NCI-H1436 (cell line): ENCODE results near the gene GRM8.

Experiments
- DNase-seq: peaks from one replicate; lab custom pipeline; 2025; lab: John Stamatoyannopoulos, UW

The GRM8 gene

DNA sequence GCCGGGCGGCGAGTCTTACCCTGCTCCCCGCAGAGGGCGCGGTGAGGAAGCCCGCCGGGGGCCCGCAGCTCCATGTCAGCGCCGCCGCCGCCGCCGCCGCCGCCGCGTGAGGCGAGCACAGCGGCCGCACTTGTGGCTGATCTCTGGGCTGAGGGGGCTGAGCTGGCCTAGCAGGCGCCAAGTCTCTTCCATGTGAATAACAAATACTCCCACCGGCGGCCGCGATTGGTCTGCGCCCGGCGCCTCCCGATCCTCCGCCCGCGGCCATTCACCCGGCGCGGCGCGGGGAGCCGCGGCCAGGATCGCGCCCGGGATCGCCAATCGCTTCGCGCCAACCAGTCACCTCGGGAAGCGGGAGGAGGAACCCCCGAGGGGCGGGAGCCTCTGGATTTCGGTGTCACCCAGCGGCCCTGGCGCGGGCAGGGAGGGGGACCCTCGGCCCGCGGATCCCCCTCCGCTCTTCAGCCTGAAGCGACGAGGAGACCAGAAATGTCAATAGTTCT lies at the start of gene GRM8:
GRM8 (minus strand) TSS at position 164 of the 503 bp plus-strand sequence.
- peak; percentile 59 for DNase-seq

DNA sequence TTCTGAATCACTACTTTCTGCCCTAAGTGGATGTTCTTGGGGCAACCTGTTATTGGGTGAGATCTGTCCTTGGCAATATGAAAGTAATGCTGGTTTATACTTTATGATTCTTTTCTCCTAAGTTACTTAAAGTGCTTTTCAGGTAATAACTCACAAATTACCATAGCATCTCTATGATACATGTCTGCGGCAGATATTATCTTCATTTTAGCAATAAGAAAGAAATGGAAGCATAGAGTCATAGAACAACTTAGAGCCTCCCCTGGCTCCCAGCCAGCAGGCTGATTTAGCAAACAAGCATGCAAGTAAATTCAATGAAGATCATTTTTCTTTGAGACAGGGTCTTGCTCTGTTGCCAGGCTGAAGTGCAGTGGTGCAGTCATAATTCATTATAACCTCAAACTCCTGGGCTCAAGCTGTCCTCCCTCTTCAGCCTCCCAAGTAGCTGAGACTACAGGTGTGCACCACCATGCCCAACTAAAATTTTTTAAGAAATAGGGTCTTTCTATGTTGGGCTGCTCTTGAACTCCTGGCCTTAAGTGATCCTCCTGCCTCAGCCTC lies 38.1 kb upstream of the GRM8 start:
- no peak for DNase-seq

DNA sequence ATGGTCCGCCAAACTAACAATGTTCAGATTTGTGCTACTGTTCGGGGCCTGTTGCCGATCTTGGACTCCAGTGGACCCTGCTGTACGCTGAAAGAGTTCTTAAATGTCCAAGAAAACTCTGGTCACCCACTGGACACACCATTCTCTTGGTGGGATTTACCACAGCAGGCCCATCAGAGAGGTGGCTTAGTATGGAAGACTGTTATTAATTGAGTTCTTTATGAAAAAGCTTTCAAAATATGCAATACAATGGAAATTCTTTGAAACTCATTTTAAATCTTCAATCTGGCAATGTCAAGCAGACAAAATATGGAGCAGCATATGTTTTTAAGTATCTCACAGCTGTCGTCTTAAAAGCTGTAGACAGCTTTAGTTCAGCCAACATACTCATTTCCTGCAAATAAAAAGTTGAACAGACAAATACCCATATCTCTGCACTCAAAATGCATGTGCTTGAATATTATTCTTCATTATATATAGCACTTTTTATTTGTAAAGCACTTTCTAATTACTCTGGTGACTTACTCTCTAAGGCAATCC lies 37.4 kb upstream of the GRM8 start:
- no peak for DNase-seq

DNA sequence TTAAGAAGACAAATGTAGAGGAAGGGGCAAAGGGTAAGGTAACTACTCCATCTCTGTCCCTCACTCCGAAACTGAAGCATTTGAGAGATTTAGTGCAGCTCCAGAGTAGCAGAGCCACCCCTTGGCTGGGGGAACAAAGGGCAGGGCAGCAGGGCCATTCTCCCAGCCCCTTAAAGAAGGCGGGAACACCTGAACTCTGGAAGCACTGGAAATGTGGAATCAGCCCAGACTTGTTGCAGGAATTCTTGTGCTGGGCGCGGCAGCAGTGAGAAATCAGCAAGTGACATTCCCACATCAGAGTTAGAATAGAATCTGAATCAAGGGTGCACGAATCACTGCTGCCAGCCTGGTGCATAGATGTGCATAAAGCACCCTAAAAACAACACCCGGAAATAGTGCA lies 34.4 kb upstream of the GRM8 start:
- no peak for DNase-seq

DNA sequence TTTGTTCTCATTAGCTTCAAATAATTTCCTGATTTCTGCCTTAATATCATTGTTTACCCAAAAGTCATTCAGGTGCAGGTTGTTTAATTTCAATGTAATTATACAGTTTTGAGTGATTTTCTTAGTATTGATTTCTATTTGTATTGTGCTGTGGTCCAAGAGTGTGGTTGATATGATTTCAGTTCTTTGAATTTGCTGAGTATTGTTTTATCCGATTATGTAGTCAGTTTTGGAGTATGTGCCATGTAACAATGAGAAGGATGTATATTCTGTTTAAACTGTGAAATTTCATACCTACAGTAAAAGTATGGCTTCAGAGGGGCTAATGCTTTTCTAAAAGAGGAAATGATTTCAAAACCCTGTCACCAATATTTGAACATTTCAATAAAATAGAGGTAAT lies 17.4 kb upstream of the GRM8 start:
- DNase-seq, result no peak

DNA sequence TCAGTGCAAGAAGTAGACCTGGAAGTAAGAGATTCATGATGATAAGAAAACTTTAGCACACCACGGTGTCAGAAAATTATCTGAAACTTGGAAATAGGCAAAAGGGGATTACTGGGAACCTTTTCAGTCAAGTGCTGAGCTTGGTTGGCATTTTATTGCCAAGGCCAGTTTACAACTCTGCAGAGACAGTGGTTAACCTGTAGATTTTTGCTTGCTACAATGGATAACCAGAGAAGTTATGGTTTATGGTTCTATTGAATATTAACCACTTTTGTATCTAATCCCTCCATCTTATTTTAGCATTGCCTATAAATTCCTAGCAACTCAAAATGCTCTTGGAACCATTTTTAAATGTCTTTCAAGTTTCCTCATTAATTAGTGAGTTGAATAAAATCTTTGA lies 13.3 kb upstream of the GRM8 start:
- no peak for DNase-seq

DNA sequence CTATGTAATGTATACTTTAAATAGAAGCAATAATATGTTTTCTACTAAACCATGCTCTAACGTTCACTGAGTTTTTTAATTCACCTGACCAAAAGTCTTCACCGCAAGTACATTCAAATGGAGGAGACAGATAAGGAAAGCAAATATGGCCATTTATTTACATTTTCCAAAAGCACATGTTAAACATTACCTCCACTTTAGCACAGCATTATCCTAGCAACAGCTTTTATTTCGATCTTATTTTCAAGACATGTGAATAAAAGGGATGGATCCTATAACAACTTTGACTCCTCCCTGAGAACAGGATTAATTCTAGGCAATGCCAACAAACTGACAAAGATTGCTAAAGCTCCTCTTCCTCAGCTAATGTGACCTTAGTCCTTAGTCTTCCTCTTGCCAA lies 11.5 kb upstream of the GRM8 start:
- no peak for DNase-seq

DNA sequence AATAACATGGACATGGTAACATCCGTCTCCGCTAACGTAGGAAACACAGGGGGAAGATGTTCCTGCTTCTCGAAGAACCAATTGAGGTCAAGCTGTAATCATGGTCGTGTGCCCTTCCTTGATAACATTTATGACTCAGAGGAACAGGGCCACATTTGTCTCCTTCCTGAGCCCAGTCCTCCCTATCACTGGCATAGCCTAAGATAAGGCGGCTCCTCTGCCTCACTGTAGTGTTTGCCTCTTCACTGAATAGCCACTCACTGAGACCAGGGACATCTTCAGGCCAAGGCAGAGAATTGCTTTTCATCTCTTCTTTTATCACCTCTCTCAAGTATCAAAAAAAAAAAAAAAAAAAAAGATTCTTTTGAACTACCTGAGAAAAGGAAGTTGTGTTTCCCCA lies 5.4 kb upstream of the GRM8 start:
- DNase-seq, result no peak

DNA sequence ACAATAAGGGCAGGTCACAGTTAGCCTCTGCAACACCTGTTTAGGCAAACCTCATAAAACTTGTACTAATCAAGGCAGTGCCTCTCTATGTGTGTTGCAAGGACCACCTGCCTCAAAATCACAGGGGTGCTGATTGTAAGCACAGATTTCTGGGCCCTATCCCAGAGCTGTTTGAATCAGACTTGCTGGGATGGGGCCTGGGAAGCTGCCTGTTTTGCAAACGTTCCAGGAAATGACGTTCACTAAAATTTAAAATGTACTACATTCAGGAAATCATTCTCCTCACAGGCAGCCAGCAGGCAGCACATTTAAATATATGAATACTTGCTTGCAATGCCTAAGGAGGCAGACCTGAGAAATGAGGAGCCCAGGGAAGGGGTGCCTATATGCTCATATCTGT lies 4.3 kb upstream of the GRM8 start:
- DNase-seq, result no peak

DNA sequence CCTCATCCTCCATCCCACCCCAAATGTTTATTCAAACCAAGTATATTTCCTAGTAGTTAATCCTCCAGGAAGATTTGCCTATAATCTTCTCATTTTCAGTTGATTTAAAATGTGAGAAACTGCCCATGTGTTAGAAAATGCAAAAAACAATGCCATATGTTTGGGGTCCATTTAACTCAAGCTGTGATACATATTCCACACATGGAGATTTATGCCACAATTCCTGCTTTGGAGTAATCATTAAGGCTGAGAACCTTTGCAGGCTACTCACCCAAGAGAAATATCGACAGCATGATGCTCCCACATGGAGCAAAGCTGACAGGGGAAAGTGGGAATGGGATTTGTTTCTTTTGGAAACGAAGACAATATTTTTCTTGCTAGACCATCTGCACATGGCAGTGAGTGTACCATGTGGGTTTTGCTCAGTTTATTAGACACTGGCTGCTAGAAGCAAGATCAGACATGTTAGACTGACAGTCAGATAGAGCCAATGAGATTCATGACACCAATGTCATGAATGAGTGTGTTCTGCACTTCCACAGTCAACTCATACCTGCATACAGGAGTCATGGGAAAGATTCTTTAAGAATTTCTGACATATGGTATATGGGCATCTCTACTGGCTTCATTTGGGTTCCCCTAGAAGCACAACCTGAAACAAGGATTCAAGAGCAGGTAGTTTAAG lies 3.4 kb upstream of the GRM8 start:
- DNase-seq, result no peak

DNA sequence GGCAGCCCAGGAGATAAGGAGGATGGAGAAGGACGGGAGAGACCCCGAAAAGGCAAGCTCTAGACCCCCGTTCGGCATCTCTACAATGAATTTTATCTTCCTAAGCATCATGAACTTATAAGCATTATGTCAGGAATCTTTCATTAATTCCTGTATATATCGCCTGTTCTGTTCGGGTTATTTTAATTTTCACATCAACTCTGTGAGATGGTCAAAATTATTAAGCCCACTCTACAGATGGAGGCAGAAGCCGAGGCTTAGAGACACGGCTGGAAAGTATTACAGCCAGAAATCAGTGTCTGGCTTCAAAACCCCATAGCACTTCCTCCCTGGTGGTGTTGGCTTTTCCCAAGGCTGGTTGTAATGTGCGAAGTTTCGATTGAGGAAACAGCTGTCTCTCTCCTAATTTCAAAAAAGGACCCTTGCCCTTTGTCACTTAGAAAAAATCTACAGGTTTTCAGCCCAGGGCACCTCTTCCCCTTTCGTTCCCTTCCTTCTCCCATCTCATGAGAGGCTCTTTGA lies 1.5 kb upstream of the GRM8 start:
- no peak for DNase-seq

DNA sequence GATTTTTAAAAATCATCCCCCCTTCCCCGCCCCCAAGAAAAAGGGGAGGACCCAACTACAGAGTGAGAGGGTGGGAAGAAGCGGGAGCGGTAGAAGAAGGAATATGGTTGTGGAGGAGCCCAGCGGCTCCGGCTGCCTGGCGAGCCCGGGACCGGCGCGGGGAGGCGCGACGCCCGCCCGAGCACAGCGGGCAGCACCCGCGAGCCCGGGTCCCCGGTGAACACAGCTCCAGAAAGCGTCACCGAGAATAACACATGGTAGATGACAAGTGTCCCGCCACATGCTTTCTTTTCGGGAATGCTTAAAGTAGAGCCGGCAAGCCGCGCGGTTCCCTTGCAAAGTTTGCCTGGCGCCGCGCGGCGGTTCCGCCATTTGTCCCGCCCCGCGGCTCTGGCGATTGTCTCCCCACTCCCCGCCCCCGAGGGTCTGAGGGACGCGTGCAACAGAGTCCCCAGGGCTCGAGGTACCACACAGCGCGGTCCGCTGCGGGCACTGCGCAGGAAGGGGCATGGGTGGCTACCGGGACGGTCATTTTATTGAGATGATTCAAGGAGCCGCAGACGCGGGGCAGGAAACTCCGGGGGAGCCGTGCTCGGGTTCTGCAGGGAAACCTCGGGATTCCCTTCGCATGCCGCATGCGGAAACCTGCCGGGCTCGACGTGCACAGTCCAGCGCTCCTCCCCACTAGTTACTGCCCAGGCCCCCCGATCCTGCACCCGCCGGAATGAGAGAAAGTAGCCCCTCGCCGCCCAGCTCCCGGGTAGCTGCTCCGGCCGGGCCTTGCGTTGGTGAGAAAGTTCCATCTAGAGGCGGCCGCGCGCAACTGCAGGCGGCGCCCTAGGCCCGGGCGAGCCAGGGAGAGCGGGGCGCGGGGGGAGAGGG lies 781 bp upstream of the GRM8 start:
- DNase-seq, result peak; percentile 60

DNA sequence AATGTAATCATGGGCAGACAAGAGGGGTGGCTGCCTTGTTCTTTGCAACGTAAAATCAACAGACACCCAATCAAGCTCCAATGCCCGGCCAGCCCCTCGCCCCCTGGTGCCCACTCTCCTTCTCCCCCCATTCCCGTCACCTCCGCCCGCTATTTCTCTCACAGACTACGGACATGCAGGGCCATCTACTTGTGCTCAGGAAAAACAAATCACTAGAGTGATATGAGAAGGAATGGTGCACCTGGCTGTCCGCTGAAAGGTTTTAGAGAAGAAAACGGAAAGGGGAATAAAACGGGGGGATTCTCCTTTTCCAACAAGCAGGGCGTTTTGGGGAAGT lies 396 bp downstream of the GRM8 start:
- peak; percentile 13 for DNase-seq

DNA sequence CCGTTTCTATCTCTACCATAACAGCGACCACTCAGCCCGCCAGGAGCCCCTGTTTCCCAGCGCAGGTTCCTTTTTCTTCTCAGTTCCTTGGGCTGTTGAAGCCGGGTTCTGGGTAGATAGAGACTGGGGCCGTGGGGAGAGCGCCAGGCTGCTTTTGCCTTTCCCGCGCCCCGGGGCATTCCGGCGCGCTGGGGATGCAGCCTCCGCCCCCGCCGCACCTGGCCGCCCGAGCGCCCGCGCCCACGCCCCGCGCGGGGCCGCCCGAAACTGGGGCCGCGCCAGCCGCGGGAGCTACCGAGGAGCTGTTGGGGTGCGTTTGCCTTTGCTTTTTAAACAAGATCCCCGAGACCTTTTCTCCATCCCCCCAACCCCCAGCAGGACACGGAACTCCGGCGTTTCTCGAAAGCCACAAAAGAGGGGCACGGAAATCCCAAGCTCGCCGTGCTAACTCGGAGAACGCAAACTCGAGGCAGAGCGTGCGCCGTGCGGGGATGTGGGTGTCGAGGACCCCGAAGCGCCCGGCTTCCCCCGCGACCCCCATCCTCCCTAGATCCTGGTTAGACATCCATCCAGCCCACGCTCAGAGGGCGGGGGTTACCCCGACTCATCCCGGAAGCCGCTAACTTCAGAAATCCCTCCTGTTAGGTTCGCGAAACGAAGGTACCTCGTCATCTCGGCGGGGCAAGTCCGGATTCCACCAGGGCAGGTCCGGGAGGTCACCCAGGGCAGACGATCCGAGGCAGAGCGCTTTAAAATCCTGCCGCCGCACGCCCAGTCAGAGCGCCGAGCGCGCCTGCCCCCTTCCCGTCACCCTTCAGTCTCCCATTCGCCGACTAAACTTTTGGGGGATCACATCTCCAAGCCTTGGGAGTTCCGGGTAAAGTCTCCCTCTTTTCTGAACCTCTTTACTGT lies 1.0 kb downstream of the GRM8 start:
- no peak for DNase-seq

DNA sequence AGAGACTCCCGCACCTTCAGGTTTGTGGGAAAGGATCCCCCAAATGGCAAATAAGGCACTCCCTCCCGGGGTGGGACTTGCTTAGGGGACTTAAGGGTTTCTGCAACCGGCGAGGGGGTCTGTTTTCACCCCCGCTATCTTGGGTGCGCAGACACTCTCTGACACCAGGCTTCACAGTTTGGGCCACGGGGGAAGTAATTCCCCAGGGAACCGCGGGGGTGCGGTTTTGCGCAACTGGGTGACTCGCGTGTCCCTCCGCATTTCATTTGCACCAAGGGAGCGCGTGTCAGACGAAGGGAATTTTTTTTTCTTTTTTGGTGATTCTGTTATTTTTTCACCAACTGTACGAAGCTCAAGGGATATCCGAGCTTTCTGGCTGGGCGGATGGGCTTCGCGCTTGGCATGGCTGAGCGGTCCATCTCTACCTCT lies 1.7 kb downstream of the GRM8 start:
- DNase-seq, result no peak

DNA sequence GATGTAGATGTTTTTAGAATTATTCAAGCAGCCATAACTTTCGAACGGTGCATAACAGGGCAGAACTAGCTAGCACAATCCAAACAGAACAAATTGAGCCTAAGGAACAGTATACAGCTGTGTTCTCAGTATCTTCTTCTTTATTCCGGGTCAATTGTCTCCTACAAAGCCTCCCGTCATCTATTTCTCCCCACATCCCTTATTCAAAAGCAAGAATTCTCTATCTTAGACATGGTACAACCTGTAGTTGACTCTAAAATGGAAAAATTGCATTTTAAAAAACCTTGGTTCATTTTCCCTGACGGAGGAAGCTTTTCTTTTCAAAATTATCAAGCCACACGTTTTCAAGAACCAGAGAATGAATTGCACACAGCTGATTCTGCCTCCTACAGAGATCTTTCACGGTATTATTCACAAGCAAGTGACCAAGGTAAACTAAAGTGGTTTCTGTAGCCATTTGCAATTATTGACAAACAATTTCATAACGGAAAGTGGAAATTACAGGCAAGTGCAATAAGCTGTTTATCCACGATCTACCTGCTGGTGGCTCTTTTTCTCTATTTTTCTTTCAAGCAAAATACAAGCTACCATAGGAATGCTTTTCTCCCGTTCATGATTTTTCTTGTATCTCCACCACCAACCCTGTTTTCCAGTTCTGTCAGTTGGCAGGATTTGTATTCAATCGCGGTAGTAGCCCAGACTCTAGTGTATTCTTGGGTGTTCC lies 2.3 kb downstream of the GRM8 start:
- DNase-seq, result no peak

DNA sequence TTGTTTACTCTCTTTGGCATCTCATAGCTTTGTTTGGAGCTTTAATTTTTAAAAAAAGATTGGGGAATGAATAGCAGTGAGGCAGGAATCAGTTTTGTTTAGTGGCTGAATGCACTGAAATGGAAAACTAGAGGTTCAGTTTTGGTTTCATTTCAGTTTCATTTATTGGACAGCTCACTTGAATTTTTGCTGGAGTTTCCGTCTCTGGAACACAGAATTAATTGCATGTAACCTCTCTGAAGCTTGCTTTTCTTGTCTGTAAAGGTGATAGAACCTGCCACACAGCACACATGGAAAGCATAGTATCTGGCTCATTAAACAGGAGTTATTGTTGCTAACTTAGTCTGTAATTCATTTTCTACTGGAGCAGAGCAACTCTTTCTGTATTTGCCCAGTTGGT lies 7.1 kb downstream of the GRM8 start:
- no peak for DNase-seq

DNA sequence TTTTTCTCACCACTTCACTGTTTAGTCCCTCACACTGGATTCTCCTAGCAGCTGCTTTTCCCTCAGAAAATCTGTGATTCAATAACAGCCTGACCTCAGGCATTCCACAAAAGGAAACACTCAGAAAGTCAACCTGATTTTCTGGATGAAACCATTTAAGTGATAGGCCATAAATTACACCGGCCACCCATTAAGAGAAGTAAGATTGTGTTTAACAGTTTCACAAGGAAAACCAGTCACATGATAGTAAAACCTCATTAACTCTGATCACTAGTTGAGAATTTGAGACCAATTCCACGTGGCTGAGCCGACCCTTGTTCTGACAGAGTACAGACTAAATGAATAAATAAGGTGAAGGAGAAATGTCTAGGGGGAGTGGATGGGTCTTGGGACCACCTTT lies 7.7 kb downstream of the GRM8 start:
- DNase-seq, result no peak

DNA sequence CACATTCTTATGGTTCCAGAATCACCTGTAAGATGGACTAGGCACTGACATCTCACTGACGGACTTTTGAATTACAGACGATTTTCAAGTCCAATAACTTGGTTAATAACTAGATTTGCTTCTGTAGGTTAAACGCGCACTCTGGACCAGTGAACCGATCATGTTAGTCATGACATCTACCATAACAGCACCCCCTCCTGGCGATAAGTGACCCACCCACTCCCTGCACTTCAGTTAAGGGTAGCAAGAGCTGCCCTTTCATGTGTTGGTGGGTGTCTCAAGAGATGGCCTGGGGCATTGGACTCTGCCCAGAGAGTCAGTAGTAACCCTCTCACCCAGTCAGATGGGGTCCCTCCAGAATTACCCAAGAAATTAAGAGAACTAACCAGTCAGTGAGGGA lies 12.9 kb downstream of the GRM8 start:
- DNase-seq, result no peak

DNA sequence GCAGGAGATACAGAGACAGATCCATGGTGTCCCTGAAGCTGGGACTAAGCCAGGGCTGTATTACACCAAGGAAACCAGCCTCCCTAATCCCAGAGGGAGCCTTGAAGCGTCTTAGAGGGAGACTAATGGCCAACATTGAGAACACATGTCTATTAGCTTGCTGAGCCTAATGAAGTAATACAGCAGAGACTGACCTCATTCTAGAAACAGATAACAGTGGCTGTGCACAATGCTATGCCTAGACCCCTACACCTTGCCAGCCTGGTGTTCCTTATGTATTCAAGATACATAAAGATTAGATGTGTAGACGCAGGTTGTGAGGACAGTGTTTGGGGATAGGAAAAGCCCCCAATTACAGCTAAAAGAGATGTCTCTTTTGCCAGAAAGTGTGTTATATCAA lies 19.1 kb downstream of the GRM8 start:
- DNase-seq, result no peak

DNA sequence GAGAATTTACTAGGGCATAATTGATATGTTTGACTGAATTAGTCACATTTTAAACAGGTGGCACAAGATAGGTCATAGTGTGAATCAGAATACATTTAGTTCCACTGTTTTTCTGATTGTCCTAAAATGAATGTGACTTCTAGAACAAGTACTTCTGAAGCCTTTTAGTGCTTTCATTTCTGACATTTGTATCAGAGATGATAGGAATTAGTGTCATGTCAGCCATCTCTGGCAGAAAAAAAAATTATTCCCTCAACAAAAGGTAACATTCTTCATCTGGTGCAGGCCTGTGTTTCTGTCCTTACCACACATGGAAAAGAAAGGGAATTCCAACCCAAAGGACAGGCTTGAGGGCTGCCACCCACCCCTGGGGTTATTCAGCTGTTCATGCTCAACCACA lies 21.3 kb downstream of the GRM8 start:
- no peak for DNase-seq
